ACC112 (cell line): ENCODE data around the gene CDKN1A.

Experiments
- H2AFZ ChIP-seq: fragments of 200-600 bp; sonication (generic); one replicate; pipeline ENCODE4 v1.6.0; 2017; ENCODE audit warnings: antibody characterized with exemption, low read length; ENCODE audit not compliant: unreplicated experiment
- H3K27ac ChIP-seq: fragments of 200-600 bp; sonication (generic); 2 replicates; pipeline ENCODE4 v1.5.1; 2014; ENCODE audit warnings: low read depth, mild to moderate bottlenecking, antibody characterized with exemption, low read length, moderate library complexity
- H3K27me3 ChIP-seq: fragments of 200-600 bp; sonication (generic); 2 replicates; pipeline ENCODE4 v1.6.1; 2014; ENCODE audit warnings: mild to moderate bottlenecking, antibody characterized with exemption, low read length, moderate library complexity, mixed read lengths; ENCODE audit not compliant: insufficient read depth
- H3K36me3 ChIP-seq: fragments of 200-600 bp; sonication (generic); 2 replicates; pipeline ENCODE4 v1.6.1; 2016; ENCODE audit warnings: mild to moderate bottlenecking, antibody characterized with exemption, low read length, moderate library complexity, mixed read lengths; ENCODE audit not compliant: insufficient read depth
- H3K4me1 ChIP-seq: fragments of 200-600 bp; sonication (generic); one replicate; pipeline ENCODE4 v1.6.1; 2016; ENCODE audit warnings: low read length, mixed read lengths; ENCODE audit not compliant: insufficient read depth, unreplicated experiment, control insufficient read depth
- H3K4me3 ChIP-seq: fragments of 200-600 bp; sonication (generic); 2 replicates; pipeline ENCODE4 v1.5.1; 2014; ENCODE audit warnings: mild to moderate bottlenecking, low read depth, low read length
- H3K79me2 ChIP-seq: fragments of 200-600 bp; sonication (generic); one replicate; pipeline ENCODE4 v1.6.0; 2016; ENCODE audit warnings: low read length; ENCODE audit not compliant: control insufficient read depth, unreplicated experiment, insufficient read depth

Gene CDKN1A

GRCh38 chr6:36666826-36667591 is 11.5 kb upstream of the CDKN1A start:
- Histone ChIP-seq H3K36me3 (no peaks in the 10 kb centered on the region), H3K4me1 (peaks cover 17% of the 10 kb centered on the region), H3K27ac (peak overlapping the region; percentile 76), H3K4me3 (no peak overlapping the region), H3K79me2 (no peaks in the 10 kb centered on the region), H2AFZ (peak overlapping the region; percentile 35), H3K27me3 (no peaks in the 10 kb centered on the region)

GRCh38 chr6:36668591-36668990 is 9.9 kb upstream of the CDKN1A start:
- H3K27me3 ChIP-seq, result no peaks in the 10 kb centered on the region
- H2AFZ ChIP-seq, result no peak overlapping the region
- H3K79me2 ChIP-seq, result no peaks in the 10 kb centered on the region
- no peak overlapping the region for H3K4me3 ChIP-seq
- no peaks in the 10 kb centered on the region for H3K36me3 ChIP-seq
- H3K4me1 ChIP-seq, result peaks cover 17% of the 10 kb centered on the region
- H3K27ac ChIP-seq, result no peak overlapping the region

GRCh38 chr6:36669002-36669401 is 9.5 kb upstream of the CDKN1A start:
- H3K79me2 ChIP-seq, result no peaks in the 10 kb centered on the region
- H2AFZ ChIP-seq, result no peak overlapping the region
- no peak overlapping the region for H3K27ac ChIP-seq
- no peaks in the 10 kb centered on the region for H3K27me3 ChIP-seq
- H3K4me1 ChIP-seq, result peaks cover 17% of the 10 kb centered on the region
- no peak overlapping the region for H3K4me3 ChIP-seq
- H3K36me3 ChIP-seq, result no peaks in the 10 kb centered on the region

GRCh38 chr6:36670271-36670670 is 8.2 kb upstream of the CDKN1A start:
- H3K79me2 ChIP-seq, result no peaks in the 10 kb centered on the region
- H2AFZ ChIP-seq, result no peak overlapping the region
- no peak overlapping the region for H3K4me3 ChIP-seq
- no peaks in the 10 kb centered on the region for H3K36me3 ChIP-seq
- peaks cover 17% of the 10 kb centered on the region for H3K4me1 ChIP-seq
- H3K27me3 ChIP-seq, result no peaks in the 10 kb centered on the region
- H3K27ac ChIP-seq, result no peak overlapping the region

GRCh38 chr6:36671687-36672375 is 6.7 kb upstream of the CDKN1A start:
- H3K79me2 ChIP-seq, result no peaks in the 10 kb centered on the region
- no peak overlapping the region for H3K4me3 ChIP-seq
- no peak overlapping the region for H3K27ac ChIP-seq
- H3K27me3 ChIP-seq, result no peaks in the 10 kb centered on the region
- peaks cover 19% of the 10 kb centered on the region for H3K4me1 ChIP-seq
- no peak overlapping the region for H2AFZ ChIP-seq
- H3K36me3 ChIP-seq, result no peaks in the 10 kb centered on the region

- Histone ChIP-seq H3K4me3 (no peak overlapping the region), H3K27me3 (no peaks in the 10 kb centered on the region), H3K36me3 (no peaks in the 10 kb centered on the region), H3K4me1 (peaks cover 23% of the 10 kb centered on the region), H3K79me2 (peaks cover 3% of the 10 kb centered on the region), H3K27ac (no peak overlapping the region), H2AFZ (no peak overlapping the region)
Observed at GRCh38 chr6:36673882-36674281, 4.6 kb upstream of the CDKN1A start.

GRCh38 chr6:36674942-36675341 is 3.6 kb upstream of the CDKN1A start:
- Histone ChIP-seq H3K4me3 (no peak overlapping the region), H3K27me3 (no peaks in the 10 kb centered on the region), H3K27ac (no peak overlapping the region), H3K36me3 (no peaks in the 10 kb centered on the region), H3K4me1 (peaks cover 23% of the 10 kb centered on the region), H3K79me2 (peaks cover 14% of the 10 kb centered on the region), H2AFZ (no peak overlapping the region)

GRCh38 chr6:36676141-36677058 is 2.1 kb upstream of the CDKN1A start:
- H3K4me1 ChIP-seq, result peaks cover 23% of the 10 kb centered on the region
- H3K27ac ChIP-seq, result peak overlapping the region; percentile 85
- peak overlapping the region; percentile 19 for H2AFZ ChIP-seq
- no peaks in the 10 kb centered on the region for H3K27me3 ChIP-seq
- H3K36me3 ChIP-seq, result peaks cover 4% of the 10 kb centered on the region; the same call in 1 of the 2 replicates
- H3K4me3 ChIP-seq, result no peak overlapping the region
- peaks cover 22% of the 10 kb centered on the region for H3K79me2 ChIP-seq

- Histone ChIP-seq H2AFZ (peak overlapping the region; percentile 1), H3K79me2 (peaks cover 30% of the 10 kb centered on the region), H3K36me3 (peaks cover 8% of the 10 kb centered on the region; the same call in 1 of the 2 replicates), H3K4me3 (no peak overlapping the region), H3K4me1 (peaks cover 27% of the 10 kb centered on the region), H3K27me3 (no peaks in the 10 kb centered on the region), H3K27ac (peak overlapping the region; percentile 85)
Observed at GRCh38 chr6:36677059-36677749, 1.3 kb upstream of the CDKN1A start.
